GM10266 (cell line): ENCODE results near the gene SETD1B.

Experiments used
- DNase-seq: peaks from one replicate; pipeline ENCODE4 v3.0.0; 2012; ENCODE audit errors: extremely low spot score
- CTCF ChIP-seq: IDR thresholded peaks from 2 replicates; pipeline ENCODE4 v1.5.1; 2012; ENCODE audit warnings: mild to moderate bottlenecking, low read depth; ENCODE audit not compliant: control insufficient read depth, insufficient read depth; ENCODE audit errors: missing control alignments

The SETD1B gene

GRCh38 chr12:121780429-121780828 is 23.4 kb upstream of the SETD1B start:
- DNase-seq: no peak

GRCh38 chr12:121781484-121781997 is 22.3 kb upstream of the SETD1B start:
- no peak for TF ChIP-seq CTCF
- no peak for DNase-seq

More at GRCh38 chr12:121780429-121780828, 23.4 kb upstream of the SETD1B start:
- no peak for TF ChIP-seq CTCF

GRCh38 chr12:121781998-121782979 is 21.5 kb upstream of the SETD1B start:
- peak; percentile 67 for DNase-seq
- no peak for TF ChIP-seq CTCF

- DNase-seq: no peak
- no peak for TF ChIP-seq CTCF
Observed at GRCh38 chr12:121783766-121784165, 20.0 kb upstream of the SETD1B start.

- DNase-seq: no peak
- no peak for TF ChIP-seq CTCF
Observed at GRCh38 chr12:121784460-121784859, 19.3 kb upstream of the SETD1B start.

- DNase-seq: no peak
- no peak for TF ChIP-seq CTCF
Observed at GRCh38 chr12:121786440-121786825, 17.4 kb upstream of the SETD1B start.

- no peak for TF ChIP-seq CTCF
- DNase-seq: no peak
Observed at GRCh38 chr12:121787063-121788025, 16.5 kb upstream of the SETD1B start.
